DMS53 treated with DMSO at 0.1 percent for 48 hours (cell line): ENCODE results near the gene CLSTN2.

Experiments
- DNase-seq: peaks from one replicate; lab custom pipeline; 2025; ENCODE audit not compliant: unreplicated experiment; lab: John Stamatoyannopoulos, UW

Gene CLSTN2

DNA sequence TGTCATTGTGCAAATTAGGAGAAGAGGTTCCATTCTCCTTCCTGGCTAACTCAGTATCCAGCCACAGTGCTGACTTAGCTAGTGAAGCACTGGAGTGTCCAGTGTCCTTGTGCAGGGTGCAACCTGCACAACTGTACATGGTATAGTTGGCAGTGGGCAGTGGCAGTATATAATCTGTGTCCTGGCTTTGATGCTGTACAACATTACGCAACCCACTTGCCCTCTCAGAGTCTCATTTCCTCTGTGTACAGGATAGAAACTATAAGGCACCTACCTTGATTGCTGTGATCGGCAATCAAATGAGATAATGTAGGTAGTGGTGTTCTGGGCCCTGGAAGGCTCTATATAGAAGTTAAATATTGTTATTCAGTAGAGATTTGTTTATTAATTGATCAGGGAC is 333.6 kb downstream of the CLSTN2 start:
- DNase-seq, result no peak

DNA sequence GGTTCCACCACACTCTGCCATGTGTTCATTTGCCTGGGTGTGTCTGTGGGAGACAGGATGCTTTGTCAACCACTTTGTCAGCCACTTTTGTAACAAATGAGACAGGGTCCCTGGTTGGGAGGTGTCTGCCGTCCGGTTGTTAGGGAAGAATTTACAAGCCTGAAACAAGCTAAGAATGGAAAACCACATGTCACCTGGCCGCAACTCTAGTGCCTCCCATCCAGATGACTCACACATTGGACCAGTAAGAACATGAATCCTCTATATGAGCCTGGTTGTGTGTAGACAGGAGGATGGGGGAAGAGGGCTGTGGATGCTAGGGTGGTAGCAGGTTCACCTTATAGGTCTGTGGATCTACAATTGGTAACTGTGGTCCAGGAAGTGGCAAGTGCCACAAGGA is 335.3 kb downstream of the CLSTN2 start:
- no peak for DNase-seq

- no peak for DNase-seq
Observed at GRCh38 chr3:140273542-140274195, 338.7 kb downstream of the CLSTN2 start.

DNA sequence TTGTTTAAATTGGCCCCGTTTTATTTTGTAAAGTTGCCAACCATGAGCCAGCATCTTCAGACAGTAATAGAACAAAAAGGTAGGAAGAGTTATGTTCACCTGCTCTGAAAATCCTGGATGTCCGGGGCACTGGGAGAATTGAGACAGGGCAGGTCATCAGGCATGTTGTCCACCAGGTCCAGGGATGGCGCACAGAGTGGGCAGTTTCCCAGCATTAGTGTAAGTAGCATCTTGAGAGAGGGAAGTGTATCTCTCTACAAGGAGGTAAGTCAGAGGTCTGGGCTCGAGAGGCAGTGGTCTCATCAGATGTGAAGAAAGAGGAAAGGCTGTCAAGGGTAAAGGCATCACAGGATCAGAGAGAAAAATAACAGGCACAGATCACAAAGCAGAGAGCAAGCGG is 339.4 kb downstream of the CLSTN2 start:
- no peak for DNase-seq

DNA sequence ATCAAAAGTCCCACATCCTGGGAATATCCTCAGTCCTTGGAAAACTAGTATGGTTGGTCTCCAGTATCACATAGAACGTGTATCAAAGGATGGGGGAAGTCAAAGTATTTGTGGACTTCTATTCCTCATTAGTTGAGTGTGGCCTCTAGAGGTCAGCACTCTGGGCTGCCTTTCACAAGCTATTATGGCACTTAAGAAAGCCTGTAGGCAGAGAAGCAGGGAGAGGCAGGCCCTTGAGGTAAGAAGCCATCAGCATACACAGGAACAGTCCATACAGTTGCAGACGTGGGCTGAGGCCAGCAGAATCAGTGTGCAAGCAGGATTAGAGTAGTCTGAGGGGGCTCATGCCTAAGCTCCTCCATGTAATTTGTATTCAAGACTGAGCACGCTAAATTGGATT is 341.7 kb downstream of the CLSTN2 start:
- peak; percentile 23 for DNase-seq

GRCh38 chr3:140277886-140278285 is 342.9 kb downstream of the CLSTN2 start:
- no peak for DNase-seq

GRCh38 chr3:140284372-140284771 is 349.4 kb downstream of the CLSTN2 start:
- DNase-seq, result no peak

DNA sequence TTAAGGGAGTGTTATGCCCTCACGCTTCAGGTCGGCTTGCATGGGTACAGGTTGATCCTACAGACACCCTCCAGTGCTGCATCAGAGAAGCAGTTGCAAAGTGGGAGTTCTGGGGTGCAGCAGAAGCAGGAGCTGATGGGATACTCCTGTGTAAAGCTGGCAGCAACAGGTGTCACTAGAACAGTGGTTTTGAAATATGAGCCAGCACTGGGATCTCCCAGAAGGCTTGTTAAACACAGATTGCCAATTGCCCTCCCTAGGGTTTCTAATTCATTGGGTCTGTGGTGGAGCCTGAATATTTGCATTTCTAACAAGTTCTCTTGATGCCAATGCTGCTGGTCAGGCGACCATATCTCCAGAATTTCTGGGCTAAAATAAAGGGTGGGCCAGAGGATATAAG is 350.4 kb downstream of the CLSTN2 start:
- DNase-seq, result no peak

DNA sequence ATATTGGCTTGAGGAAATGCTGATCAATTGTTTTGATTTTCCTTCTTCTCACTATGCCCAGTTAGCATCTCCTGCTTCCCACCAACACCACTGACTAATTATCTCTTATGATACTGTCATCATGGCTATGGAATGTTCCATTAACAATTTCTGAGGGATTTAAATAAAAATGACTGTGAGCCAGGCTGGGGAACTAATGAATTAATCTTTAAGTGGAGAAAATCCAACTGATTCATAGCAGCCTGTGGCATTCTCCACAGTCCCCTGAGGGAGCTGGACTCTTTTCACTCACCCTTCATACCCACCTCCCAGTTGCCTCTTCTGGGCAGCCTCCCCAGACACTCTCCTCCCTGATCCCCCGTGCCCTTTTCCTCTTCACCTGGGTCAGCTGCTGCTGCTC is 353.6 kb downstream of the CLSTN2 start:
- no peak for DNase-seq

DNA sequence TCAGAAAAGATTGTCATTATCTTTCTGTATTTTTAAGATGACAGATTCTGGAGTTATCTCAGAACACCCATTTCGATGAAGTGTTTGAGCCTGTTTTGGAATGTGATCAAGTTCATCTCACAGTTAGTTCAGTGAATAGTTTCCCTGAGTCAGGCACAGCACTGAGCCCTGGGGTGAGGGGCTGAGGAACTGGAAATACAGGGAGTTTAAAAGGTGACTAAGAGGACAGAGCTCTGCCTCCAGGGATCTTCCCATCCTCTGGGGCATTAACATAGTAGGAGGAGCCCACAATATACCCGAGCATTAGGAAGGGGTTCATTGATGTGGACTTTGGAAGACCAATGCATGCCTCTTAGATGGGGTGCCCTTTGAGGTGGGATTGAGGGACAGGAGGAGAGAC is 355.1 kb downstream of the CLSTN2 start:
- DNase-seq, result no peak

DNA sequence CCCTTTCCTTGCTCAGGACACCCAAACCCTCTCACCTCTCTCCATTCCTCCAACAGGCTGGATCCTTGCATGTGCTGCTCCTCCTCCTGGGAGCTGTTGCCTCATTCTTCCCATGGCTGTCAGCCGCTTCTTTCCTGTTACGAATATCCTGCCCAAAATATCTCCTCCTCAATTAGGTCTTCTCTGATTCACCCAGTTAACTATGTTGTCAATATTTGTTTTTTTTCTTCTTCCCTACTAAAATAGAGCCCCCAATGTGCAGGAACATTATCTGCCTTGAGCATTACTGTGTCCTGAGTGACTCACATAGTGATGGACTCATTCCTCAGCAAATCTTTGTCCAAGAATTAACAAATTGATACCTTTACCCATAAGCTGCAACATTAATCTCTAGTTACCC is 357.2 kb downstream of the CLSTN2 start:
- no peak for DNase-seq

DNA sequence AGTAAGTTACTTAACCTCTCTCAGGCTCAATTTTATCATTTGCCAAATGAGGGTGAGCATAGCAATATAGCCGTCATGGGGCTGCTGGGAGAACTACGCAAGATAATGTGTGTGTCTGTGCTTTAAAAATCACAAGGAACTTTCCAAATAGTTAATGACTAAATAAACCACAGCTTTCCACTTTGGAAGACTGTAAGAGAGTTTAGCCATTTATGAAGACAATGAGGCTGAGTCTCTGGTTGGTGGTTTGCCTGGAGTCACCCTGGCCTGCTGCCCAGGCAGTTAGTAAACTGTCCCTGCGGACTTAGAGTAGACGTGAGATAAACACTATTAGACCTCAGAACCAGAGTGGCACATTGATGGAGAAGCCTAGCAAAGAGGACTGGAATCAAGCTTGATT is 357.7 kb downstream of the CLSTN2 start:
- no peak for DNase-seq

GRCh38 chr3:140294058-140294457 is 359.1 kb downstream of the CLSTN2 start:
- DNase-seq, result no peak

DNA sequence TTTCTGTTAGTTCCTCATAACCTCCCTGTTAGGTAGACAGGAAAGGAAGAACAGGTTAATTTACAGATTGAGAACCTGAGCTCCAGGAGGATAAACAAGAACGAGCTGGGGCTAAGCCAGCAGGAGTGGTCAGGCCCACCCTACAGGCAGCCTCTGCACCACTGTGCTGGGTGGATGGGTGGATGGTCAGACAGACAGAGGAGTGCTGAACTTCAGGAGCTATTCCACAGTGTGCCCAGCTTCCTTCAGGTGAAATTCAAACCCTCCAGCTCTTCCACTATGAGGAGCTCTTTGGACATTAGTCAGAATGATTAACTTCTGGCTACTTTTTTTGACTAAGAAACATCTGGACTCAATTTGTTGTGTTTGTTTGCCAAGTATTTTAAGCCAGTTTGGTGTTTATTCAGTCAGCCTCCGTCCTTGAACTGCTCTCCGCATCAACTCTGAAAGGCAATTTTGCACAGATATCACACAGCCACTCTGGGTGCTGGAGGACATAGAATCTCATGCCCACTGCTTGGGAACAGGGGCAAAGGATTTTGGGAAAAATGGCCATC is 361.9 kb downstream of the CLSTN2 start:
- DNase-seq, result no peak

DNA sequence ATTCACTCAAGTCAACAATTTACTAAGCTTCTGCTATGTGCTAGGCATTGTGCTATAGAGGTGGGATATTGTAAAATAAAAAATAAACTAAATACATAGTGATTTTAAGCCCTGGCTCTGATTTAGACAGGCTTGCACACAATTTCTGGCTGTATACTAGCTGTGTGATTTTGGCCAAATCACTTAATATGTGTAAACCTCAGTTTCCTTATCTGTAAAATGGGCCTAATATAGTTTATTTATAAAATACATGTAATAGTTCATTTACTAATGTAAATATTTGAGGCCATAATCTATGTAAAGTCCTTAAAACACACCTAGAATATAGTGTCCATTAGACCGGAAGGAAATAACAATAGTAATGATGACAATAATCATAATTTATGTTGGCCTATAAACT is 363.1 kb downstream of the CLSTN2 start:
- no peak for DNase-seq

- no peak for DNase-seq
Observed at GRCh38 chr3:140298569-140299070, 363.6 kb downstream of the CLSTN2 start.

- no peak for DNase-seq
Observed at GRCh38 chr3:140303875-140304274, 368.9 kb downstream of the CLSTN2 start.

DNA sequence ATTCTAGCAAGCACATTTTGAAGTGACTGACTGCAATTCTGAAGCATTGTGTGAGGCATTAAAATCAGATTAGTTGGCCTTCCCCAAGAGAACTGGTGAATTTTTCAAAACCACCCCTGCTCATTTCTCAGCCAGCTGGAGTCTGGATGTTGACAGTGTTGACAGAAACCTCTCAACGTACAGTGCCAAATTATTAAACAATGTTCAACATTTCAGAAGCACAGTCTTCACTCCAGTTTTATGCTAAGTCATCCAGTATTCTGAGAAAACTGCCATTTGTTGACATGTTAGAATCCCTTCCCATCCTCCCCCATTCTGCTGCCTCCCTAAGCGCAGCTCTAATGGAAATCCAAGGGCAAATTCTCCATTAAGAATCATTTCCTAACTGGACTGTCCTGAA is 373.6 kb downstream of the CLSTN2 start:
- DNase-seq, result no peak

- DNase-seq, result no peak
Observed at GRCh38 chr3:140311428-140311827, 376.4 kb downstream of the CLSTN2 start.

- DNase-seq, result no peak
Observed at GRCh38 chr3:140315955-140316354, 381.0 kb downstream of the CLSTN2 start.

GRCh38 chr3:140316466-140316865 is 381.5 kb downstream of the CLSTN2 start:
- DNase-seq, result no peak

- no peak for DNase-seq
Observed at GRCh38 chr3:140316868-140317400, 381.9 kb downstream of the CLSTN2 start.

GRCh38 chr3:140319739-140320138 is 384.8 kb downstream of the CLSTN2 start:
- peak; percentile 48 for DNase-seq
